ENCODE results near the gene SUCLA2.

SUCLA2 gene

GRCh38 chr13:47904891-47905290 is 96.2 kb downstream of the SUCLA2 start:
- H3K4me3 ChIP-seq (replicated peaks; ENCODE audit: low read depth, low read length): no peak overlapping the region
- no peak for TF ChIP-seq CTCF (IDR thresholded peaks at IDR 0.05; ENCODE audit: low read length, missing control alignments)
- DNase-seq (ENCODE audit: low read depth): no peak

DNA sequence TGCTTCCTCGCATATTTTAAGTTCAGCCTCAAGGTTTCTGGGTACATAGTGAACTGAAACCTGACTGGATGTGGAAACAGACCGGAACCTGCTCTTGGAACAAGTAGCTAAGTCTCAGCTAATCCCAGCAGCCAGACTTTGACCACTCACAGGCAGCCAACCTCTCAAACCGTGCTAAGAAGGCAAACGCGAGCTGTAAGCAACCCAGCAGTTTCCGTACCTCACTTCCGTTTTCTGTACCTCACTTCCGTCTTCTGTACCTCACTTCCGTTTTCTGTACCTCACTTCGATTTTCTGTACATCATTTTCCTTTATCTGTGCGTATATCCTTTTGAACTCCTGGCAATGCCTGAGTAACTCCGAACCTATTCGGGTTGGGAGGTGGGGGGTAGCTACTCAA is 96.8 kb downstream of the SUCLA2 start:
- DNase-seq (ENCODE audit: low read depth): no peak
- H3K4me3 ChIP-seq (replicated peaks; ENCODE audit: low read depth, low read length): no peak overlapping the region
- no peak for TF ChIP-seq CTCF (IDR thresholded peaks at IDR 0.05; ENCODE audit: low read length, missing control alignments)

DNA sequence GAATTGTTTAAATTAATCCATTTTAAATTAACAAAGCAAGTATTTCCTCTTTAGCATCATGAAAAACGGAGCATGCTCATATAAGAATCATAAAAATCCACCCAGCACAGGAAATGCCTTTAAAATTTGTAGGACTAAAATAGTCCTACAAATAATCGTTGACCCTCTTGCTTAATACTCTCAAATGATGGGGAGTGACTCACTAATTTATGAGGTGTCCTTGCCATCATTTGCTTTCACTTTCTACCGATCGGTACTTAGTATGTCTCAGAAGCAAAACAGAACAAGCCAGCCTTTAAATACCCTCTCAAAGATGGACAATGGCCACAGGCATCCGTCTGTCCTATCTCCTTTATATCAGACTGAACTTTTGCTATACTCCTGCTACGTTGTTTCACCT is 97.2 kb downstream of the SUCLA2 start:
- no peak for TF ChIP-seq CTCF (IDR thresholded peaks at IDR 0.05; ENCODE audit: low read length, missing control alignments)
- no peak overlapping the region for H3K4me3 ChIP-seq (replicated peaks; ENCODE audit: low read depth, low read length)
- peak; percentile 22 for DNase-seq (ENCODE audit: low read depth)

- TF ChIP-seq CTCF (IDR thresholded peaks at IDR 0.05; ENCODE audit: low read length, missing control alignments): no peak
- H3K4me3 ChIP-seq (replicated peaks; ENCODE audit: low read depth, low read length): no peak overlapping the region
- no peak for DNase-seq (ENCODE audit: low read depth)
These were observed 99.6 kb downstream of the SUCLA2 start for GRCh38 chr13:47901441-47901840.

DNA sequence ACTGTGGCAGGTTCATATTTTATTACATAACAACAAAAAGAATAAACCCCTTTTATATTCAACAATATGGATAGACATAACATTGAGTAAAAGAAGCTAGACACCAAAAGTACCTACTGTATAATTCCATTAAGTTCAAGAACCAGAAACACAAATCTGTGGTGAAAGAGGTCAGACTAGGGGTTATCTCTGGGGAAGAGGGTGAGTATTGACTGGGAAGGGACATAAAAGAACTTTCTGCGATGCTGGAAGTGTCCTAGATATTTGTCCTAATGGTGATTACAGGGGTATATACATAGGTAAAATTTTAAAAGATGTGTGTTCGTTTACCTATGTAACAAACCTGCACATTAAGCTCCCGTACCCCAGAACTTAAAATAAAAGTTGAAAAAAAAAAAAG is 103.0 kb downstream of the SUCLA2 start:
- TF ChIP-seq CTCF (IDR thresholded peaks at IDR 0.05; ENCODE audit: low read length, missing control alignments): no peak

GRCh38 chr13:47897411-47898050 is 103.5 kb downstream of the SUCLA2 start:
- H3K4me3 ChIP-seq (replicated peaks; ENCODE audit: low read depth, low read length): no peak overlapping the region
- DNase-seq (ENCODE audit: low read depth): peak; percentile 27
- no peak for TF ChIP-seq CTCF (IDR thresholded peaks at IDR 0.05; ENCODE audit: low read length, missing control alignments)

More for the DNA sequence above, 103.0 kb downstream of the SUCLA2 start:
- H3K4me3 ChIP-seq (replicated peaks; ENCODE audit: low read depth, low read length): no peak overlapping the region
- no peak for DNase-seq (ENCODE audit: low read depth)

DNA sequence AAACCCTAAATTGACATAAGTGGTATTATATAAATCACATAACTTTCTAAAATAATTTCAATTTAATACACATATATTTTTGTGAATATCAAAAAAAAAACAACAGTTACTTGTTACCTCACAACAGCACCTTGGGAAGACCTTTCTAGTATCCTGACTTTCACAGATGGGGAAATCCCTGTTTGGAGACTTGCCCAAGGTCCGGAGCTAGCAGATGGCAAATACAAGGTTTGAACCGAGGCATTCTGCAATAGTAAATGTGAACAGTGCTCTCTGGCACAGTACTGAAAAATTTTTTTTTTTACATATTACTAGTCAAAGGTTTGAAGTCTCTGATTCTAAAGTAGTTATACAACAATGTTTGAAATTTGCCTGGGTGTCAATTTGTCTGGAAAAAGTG is 104.5 kb downstream of the SUCLA2 start:
- no peak for TF ChIP-seq CTCF (IDR thresholded peaks at IDR 0.05; ENCODE audit: low read length, missing control alignments)
- H3K4me3 ChIP-seq (replicated peaks; ENCODE audit: low read depth, low read length): no peak overlapping the region
- no peak for DNase-seq (ENCODE audit: low read depth)
